ENCODE results near the gene MITD1. TPM values are rescaled to one million over a fixed set of nuclear protein-coding genes. Genes with fewer than 3 reads are reported as not detected.

The MITD1 gene
- total and polyA plus RNA-seq, 2 of the 13 experiments (the other 11 are each of a cell fraction or from before 2014, with no cell fraction given): 17.8 to 43.7 TPM

GRCh38 chr2:99140860-99141109, 40.1 kb downstream of the MITD1 start (continued):
- no peak for TF ChIP-seq ZNF574 (CRISPR knock-in tag; IDR thresholded peaks at IDR 0.05)
- TF ChIP-seq ZFP1 (CRISPR knock-in tag; IDR thresholded peaks at IDR 0.05): no peak
- TF ChIP-seq RBM22 (optimal IDR thresholded peaks at IDR 0.05; ENCODE audit: low read length): no peak
- no peak for TF ChIP-seq ZNF143 (CRISPR knock-in tag; IDR thresholded peaks at IDR 0.05)
- no peak; the same call in 1 of the 2 replicates for TF ChIP-seq ZNF230 (CRISPR knock-in tag; IDR thresholded peaks at IDR 0.05)
- peak; percentile 75 for TF ChIP-seq MLXIP (CRISPR knock-in tag; IDR thresholded peaks at IDR 0.05; ENCODE audit: borderline replicate concordance)
- no peak for TF ChIP-seq CEBPG (CRISPR knock-in tag; IDR thresholded peaks at IDR 0.05)
- TF ChIP-seq PLSCR1 (CRISPR knock-in tag; IDR thresholded peaks at IDR 0.05; ENCODE audit: borderline replicate concordance): peak; percentile 83; the same call in 1 of the 2 replicates
- TF ChIP-seq ZNF839 (CRISPR knock-in tag; IDR thresholded peaks at IDR 0.05; ENCODE audit: borderline replicate concordance): no peak
- TF ChIP-seq ZBTB42 (CRISPR knock-in tag; IDR thresholded peaks at IDR 0.05): 0 out of 2 replicates have a peak, but pooled peaks have one; percentile 11

Data from HepG2 (cell line).